ENCODE data around the gene SLC17A1. TPM values are rescaled to one million over a fixed set of nuclear protein-coding genes. Genes with fewer than 3 reads are reported as not detected.

Gene SLC17A1
- total RNA-seq, 4 donors from 2014 or later, result not detected

DNA sequence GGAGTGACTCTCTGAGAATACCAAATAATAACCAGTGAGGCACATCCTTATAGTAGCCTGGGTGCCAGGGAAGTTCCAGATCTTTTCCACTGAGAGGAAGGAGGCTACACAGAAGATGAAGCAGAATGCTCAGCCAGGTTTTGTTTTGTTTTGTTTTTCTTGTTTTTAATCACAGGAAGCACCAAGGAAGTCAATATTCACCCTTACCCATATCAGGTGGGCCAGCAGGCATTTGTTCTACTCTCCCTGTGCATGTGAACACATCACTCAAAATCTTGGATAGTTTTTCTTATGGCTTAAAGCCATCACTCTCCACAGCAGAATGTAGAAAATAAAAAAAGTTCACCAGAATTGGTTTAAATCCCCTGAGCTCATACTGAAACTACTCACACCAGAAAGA, 10.5 kb downstream of the SLC17A1 start:
- Histone ChIP-seq H3K9me3 (no peaks in the 10 kb centered on the region), H3K27me3 (peaks cover 7% of the 10 kb centered on the region), H3K4me1 (no peaks in the 10 kb centered on the region), H3K4me3 (no peak overlapping the region), H3K27ac (no peak overlapping the region), H3K36me3 (no peaks in the 10 kb centered on the region)
- ATAC-seq, result no peak
- TF ChIP-seq, protein P1, sequence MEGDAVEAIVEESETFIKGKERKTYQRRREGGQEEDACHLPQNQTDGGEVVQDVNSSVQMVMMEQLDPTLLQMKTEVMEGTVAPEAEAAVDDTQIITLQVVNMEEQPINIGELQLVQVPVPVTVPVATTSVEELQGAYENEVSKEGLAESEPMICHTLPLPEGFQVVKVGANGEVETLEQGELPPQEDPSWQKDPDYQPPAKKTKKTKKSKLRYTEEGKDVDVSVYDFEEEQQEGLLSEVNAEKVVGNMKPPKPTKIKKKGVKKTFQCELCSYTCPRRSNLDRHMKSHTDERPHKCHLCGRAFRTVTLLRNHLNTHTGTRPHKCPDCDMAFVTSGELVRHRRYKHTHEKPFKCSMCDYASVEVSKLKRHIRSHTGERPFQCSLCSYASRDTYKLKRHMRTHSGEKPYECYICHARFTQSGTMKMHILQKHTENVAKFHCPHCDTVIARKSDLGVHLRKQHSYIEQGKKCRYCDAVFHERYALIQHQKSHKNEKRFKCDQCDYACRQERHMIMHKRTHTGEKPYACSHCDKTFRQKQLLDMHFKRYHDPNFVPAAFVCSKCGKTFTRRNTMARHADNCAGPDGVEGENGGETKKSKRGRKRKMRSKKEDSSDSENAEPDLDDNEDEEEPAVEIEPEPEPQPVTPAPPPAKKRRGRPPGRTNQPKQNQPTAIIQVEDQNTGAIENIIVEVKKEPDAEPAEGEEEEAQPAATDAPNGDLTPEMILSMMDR (IDR thresholded peaks at IDR 0.05), result no peak
- TF ChIP-seq POLR2AphosphoS5 (IDR thresholded peaks at IDR 0.05) (no peak), EP300 (IDR thresholded peaks at IDR 0.05) (no peak), POLR2A (IDR thresholded peaks at IDR 0.05) (no peak)

- Histone ChIP-seq H3K27me3 (peaks cover 7% of the 10 kb centered on the region), H3K27ac (no peak overlapping the region), H3K9me3 (peaks cover 0 to 5% (median 0%) of the 10 kb centered on the region in 3 donors), H3K4me1 (no peaks in the 10 kb centered on the region), H3K4me3 (no peak overlapping the region), H3K36me3 (no peaks in the 10 kb centered on the region)
- no peak for ATAC-seq
- no peak for TF ChIP-seq POLR2AphosphoS5 (IDR thresholded peaks at IDR 0.05)
- TF ChIP-seq, protein P1 (IDR thresholded peaks at IDR 0.05), result no peak
- TF ChIP-seq EP300 (IDR thresholded peaks at IDR 0.05), result no peak
- TF ChIP-seq POLR2A (IDR thresholded peaks at IDR 0.05), result no peak
- 71% methylated on average over 2 of the region's 2 CpGs; no CpG with 5 or more reads in 1 of the 2 donors for WGBS, 2 donors (ENCODE audit: low coverage in 1 of 2)
These were observed 15.6 kb downstream of the SLC17A1 start for GRCh38 chr6:25816252-25816651.

GRCh38 chr6:25815194-25815593, 16.7 kb downstream of the SLC17A1 start:
- no peak for ATAC-seq
- Histone ChIP-seq H3K9me3 (peaks cover 0 to 5% (median 0%) of the 10 kb centered on the region in 3 donors), H3K36me3 (no peaks in the 10 kb centered on the region), H3K4me3 (no peak overlapping the region), H3K4me1 (no peaks in the 10 kb centered on the region), H3K27ac (no peak overlapping the region), H3K27me3 (peaks cover 7% of the 10 kb centered on the region)
- TF ChIP-seq, protein P1 (IDR thresholded peaks at IDR 0.05), result no peak
- TF ChIP-seq POLR2A (IDR thresholded peaks at IDR 0.05), result no peak
- TF ChIP-seq EP300 (IDR thresholded peaks at IDR 0.05), result no peak
- TF ChIP-seq POLR2AphosphoS5 (IDR thresholded peaks at IDR 0.05), result no peak
- 44 to 60% methylated on average over 3 of the region's 3 CpGs for WGBS, 2 donors (ENCODE audit: low coverage in 1 of 2)

- no peak for ATAC-seq
- Histone ChIP-seq H3K4me3 (no peak overlapping the region), H3K27ac (no peak overlapping the region), H3K4me1 (no peaks in the 10 kb centered on the region), H3K36me3 (no peaks in the 10 kb centered on the region), H3K9me3 (no peaks in the 10 kb centered on the region), H3K27me3 (no peaks in the 10 kb centered on the region)
- 72 to 100% methylated on average over 2 of the region's 2 CpGs for WGBS, 2 donors (ENCODE audit: low coverage in 1 of 2)
- TF ChIP-seq POLR2AphosphoS5 (IDR thresholded peaks at IDR 0.05), result no peak
- TF ChIP-seq EP300 (IDR thresholded peaks at IDR 0.05), result no peak
- TF ChIP-seq, protein P1 (IDR thresholded peaks at IDR 0.05), result no peak
- no peak for TF ChIP-seq POLR2A (IDR thresholded peaks at IDR 0.05)
These were observed 27.0 kb downstream of the SLC17A1 start for GRCh38 chr6:25804804-25805203.

GRCh38 chr6:25801436-25801835, 30.4 kb downstream of the SLC17A1 start:
- no peak for ATAC-seq
- H3K4me3 ChIP-seq, result no peak overlapping the region
- H3K9me3 ChIP-seq, result no peaks in the 10 kb centered on the region
- 47 to 78% methylated on average over 4 of the region's 4 CpGs for WGBS, 2 donors (ENCODE audit: low coverage in 1 of 2)
- H3K27me3 ChIP-seq, result no peaks in the 10 kb centered on the region
- no peaks in the 10 kb centered on the region for H3K36me3 ChIP-seq
- no peak overlapping the region for H3K27ac ChIP-seq
- TF ChIP-seq, protein P1 (IDR thresholded peaks at IDR 0.05), result no peak
- TF ChIP-seq POLR2A (IDR thresholded peaks at IDR 0.05) (no peak), EP300 (IDR thresholded peaks at IDR 0.05) (no peak), POLR2AphosphoS5 (IDR thresholded peaks at IDR 0.05) (no peak)
- no peaks in the 10 kb centered on the region for H3K4me1 ChIP-seq
